Activated CD4-positive, CD25-positive, alpha-beta regulatory T cell treated with anti-CD3 and anti-CD28 coated beads, Interleukin-2, amount 50 U/mL, for 16 hours (primary cell): ENCODE results near the gene TUBGCP6.
"Not testable (repeated sequence)": the region's sequence is repeated elsewhere in the genome, so short reads cannot be mapped to it uniquely, and the experiment has no call there.

Experiments used
- DNase-seq: peaks from one replicate; pipeline ENCODE4 v3.0.0-alpha.2; 2020; ENCODE audit warnings: low read depth, low spot score

Gene TUBGCP6

GRCh38 chr22:50210378-50211139, 34.3 kb downstream of the TUBGCP6 start:
- DNase-seq = no peak

GRCh38 chr22:50209893-50210292, 34.9 kb downstream of the TUBGCP6 start:
- no peak for DNase-seq

GRCh38 chr22:50208939-50209892, 35.6 kb downstream of the TUBGCP6 start:
- DNase-seq = no peak

- DNase-seq = no peak
These were observed 36.3 kb downstream of the TUBGCP6 start for GRCh38 chr22:50208430-50208938.

- DNase-seq = no peak
These were observed 37.3 kb downstream of the TUBGCP6 start for GRCh38 chr22:50207383-50208140.

DNA sequence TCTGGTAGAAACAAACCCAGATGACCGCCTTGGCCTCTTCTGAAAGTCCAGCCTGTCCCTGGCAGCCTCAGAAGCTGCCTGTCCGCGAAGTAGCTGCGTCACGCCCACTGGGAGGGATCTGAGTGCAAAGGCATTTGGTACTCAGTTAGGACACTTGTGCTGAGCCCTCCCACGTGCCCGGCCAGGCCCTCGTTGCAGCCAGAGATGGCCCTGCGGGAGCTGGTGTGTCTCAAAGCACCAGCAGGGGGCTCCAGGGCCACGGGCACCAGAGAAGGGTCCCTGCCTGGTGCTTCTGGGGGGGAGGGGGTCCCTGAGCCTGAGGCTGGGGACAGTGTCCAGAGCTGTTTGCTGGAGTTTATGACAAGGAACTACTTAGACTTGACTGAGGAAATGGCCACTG, 38.2 kb downstream of the TUBGCP6 start:
- no peak for DNase-seq

DNA sequence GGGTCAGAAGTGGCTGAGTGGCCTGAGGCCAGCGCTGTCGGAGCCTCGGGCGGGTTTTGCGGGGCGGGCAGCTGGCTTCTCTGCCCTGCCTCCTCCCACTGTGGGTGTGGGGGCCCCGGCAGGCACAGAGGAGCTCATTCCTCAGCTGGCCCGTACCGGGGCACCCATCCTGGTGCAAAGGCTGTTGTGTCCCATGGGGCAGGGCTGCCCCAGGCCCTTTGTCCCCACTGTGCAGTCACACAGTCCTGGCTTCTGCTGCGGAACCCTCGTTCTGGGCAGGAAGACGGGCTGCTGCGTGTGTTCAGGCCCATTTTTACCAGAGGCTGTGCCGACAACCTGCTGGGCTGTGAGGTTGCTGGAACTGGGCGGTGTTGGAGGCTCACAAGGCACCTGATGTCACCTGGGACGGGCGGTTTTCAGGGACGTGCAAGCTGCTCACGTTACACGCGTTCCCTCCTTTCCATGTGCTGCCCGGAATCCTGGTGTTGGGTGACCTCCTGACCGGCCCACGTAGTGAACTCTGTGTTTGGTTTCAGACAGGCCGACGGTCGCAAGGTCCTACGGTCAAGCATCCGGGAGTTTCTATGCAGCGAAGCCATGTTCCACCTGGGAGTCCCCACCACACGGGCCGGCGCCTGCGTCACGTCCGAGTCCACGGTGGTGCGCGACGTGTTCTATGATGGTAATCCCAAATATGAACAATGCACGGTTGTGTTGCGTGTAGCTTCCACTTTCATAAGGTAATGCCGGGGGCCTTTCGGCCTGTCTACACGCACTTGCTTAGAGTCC, 38.8 kb downstream of the TUBGCP6 start:
- no peak for DNase-seq

GRCh38 chr22:50204998-50205397, 39.8 kb downstream of the TUBGCP6 start:
- DNase-seq = not testable (repeated sequence)

DNA sequence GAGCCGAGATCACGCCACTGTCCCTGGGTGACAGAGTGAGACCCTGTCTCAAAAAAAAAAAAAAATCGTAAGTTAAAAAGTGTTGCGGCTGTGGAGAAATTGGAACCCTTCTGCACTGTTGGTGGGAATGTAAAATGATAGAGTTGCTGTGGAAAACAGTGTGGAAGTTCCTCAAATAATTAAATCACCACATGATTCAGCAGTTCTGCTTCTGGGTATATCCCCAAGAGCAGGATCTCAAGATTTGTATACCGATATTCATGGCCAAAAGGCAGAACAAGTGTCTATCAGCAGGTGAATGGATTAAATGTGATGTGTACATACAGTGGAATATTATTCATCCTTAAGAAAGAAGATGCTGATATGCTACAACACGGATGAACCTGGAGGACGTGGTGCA, 40.3 kb downstream of the TUBGCP6 start:
- no peak for DNase-seq

DNA sequence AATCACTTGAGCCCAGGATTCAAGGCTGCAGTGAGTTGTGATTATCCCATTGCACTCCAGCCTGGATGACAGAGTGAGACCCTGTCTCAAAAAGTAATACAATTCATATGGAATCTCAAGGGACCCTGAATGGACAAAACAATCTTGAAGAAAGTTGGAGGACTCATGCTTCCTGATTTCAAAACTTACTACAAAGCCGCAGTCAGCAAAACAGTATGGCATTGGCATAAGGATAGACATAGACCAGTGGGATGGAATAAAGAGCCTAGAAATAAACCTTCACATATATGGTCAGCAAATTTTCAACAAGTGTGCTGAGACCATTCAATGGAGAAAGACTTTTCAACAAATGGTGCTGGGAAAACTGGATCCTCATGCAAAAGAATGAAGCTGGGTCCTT, 41.5 kb downstream of the TUBGCP6 start:
- no peak for DNase-seq

- no peak for DNase-seq
These were observed 42.6 kb downstream of the TUBGCP6 start for GRCh38 chr22:50202130-50202666.

- DNase-seq = no peak
These were observed 43.4 kb downstream of the TUBGCP6 start for GRCh38 chr22:50201191-50202129.

- DNase-seq = peak; percentile 81
These were observed 44.2 kb downstream of the TUBGCP6 start, which contains the start of gene SELENOO for GRCh38 chr22:50200461-50201190. Gene SELENOO, plus strand, starts transcription at chr22:50201011. Its CDS starts 26 bp downstream, at chr22:50201037.

GRCh38 chr22:50199829-50200460, 44.9 kb downstream of the TUBGCP6 start:
- DNase-seq = no peak

- DNase-seq = no peak
These were observed 45.5 kb downstream of the TUBGCP6 start for GRCh38 chr22:50199251-50199721.

DNA sequence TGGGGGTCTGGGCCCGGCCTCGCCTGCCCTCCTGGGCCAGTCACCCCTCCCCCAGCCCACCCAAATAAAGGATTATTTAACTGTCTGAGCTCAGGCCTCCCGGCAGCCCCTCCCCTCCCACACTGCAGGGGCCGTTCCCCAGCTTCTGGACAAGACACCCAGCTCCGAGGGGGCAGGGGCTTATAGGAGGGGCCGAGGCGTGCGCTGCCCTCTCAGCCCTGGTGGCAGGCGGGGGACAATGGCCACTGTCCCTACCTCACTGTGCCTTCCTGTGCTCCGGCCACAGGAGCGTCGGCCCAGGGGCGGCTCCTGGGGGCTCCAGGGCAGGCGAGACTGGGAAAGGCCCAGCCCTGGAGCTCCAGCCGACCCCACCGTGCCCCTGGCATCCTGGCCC, 46.2 kb downstream of the TUBGCP6 start:
- no peak for DNase-seq

- DNase-seq = no peak
These were observed 46.8 kb downstream of the TUBGCP6 start for GRCh38 chr22:50197856-50198623.
